Memory B cell (primary cell): ENCODE data around the gene TUFT1.

Source experiments
- ATAC-seq: fragments of 150-1000 bp; cut with Tn5 transposase; 2 replicates; pipeline ENCODE4 v1.10.0; 2021; ENCODE audit warnings: low read depth, mild to moderate bottlenecking, moderate library complexity
- DNase-seq, 2 donors: peaks; one replicate each; pipeline ENCODE4 v3.0.0; 2022; ENCODE audit warnings: low spot score in 2 of 2
- H3K27ac Mint-ChIP-seq: one replicate; pipeline ENCODE4 v1.8.0; 2022; ENCODE audit warnings: mild to moderate bottlenecking, moderate library complexity, mixed read lengths
- H3K27me3 Mint-ChIP-seq: one replicate; pipeline ENCODE4 v1.8.0; 2022; ENCODE audit warnings: mixed read lengths
- H3K36me3 Mint-ChIP-seq: one replicate; pipeline ENCODE4 v1.8.0; 2022; ENCODE audit warnings: mild to moderate bottlenecking, mixed read lengths
- H3K4me1 Mint-ChIP-seq: one replicate; pipeline ENCODE4 v1.8.0; 2022; ENCODE audit warnings: mixed read lengths
- H3K4me3 Mint-ChIP-seq: one replicate; pipeline ENCODE4 v1.8.0; 2022; ENCODE audit warnings: mild to moderate bottlenecking, moderate library complexity, mixed read lengths
- H3K9me3 Mint-ChIP-seq: one replicate; pipeline ENCODE4 v1.8.0; 2022; ENCODE audit warnings: mixed read lengths

TUFT1 gene

DNA sequence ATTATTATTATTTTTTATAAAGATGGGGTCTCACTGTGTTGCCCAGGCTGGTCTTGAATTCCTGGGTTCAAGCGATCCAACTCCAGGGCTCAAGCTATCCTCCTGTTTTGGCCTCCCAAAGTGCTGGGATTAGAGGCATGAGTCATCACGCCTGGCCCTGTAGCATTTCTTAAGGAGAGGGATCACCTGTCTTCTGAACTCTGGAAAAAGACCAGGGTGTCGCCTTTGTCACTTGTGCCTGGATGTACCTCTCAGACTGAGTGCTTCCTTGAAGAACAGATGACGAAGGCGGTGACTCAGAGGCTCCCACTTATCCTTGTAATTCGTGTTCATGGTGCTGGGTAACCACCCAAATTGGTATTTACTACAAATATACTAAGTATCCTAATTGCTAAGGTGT, 31.3 kb upstream of the TUFT1 start:
- no peak overlapping the region for H3K27ac Mint-ChIP-seq

DNA sequence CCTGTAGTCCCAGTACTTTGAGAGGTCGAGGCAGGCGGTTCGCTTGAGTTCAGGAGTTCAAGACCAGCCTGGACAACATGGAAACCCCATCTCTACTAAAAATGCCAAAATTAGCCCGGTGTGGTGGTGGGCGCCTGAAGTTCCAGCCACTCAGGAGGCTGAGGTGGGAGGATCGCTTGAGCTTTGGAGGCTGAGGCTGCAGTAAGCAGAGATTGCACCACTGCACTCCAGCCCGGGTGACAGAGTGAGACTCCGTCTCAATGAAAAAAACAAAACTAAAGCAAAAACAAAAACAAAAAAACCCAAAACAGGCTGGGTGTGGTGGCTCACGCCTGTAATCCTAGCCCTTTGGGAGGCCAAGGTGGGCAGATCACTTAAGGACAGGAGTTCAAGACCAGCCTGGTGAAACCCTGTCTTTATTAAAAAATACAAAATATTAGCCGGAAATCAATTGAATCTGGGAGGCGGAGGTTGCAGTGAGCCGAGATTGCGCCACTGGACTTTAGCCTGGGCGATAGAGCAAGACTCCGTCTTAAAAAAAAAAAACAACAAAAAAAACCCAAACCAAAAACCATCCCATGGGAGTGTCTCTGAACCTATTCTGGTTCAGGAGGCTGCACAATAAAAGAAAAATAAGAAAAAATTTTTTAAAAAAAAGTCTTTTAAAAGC, 30.6 kb upstream of the TUFT1 start:
- DNase-seq (no peak), ATAC-seq (no peak)
- Mint-ChIP-seq H3K9me3 (no peaks in the 10 kb centered on the region), H3K4me3 (no peak overlapping the region), H3K27ac (no peak overlapping the region), H3K4me1 (peaks cover 6% of the 10 kb centered on the region), H3K36me3 (no peaks in the 10 kb centered on the region), H3K27me3 (no peaks in the 10 kb centered on the region)

More for the DNA sequence above, 31.3 kb upstream of the TUFT1 start:
- Mint-ChIP-seq H3K4me1 (peaks cover 6% of the 10 kb centered on the region), H3K9me3 (no peaks in the 10 kb centered on the region), H3K4me3 (no peak overlapping the region), H3K36me3 (no peaks in the 10 kb centered on the region), H3K27me3 (no peaks in the 10 kb centered on the region)
- ATAC-seq (no peak), DNase-seq (no peak)

DNA sequence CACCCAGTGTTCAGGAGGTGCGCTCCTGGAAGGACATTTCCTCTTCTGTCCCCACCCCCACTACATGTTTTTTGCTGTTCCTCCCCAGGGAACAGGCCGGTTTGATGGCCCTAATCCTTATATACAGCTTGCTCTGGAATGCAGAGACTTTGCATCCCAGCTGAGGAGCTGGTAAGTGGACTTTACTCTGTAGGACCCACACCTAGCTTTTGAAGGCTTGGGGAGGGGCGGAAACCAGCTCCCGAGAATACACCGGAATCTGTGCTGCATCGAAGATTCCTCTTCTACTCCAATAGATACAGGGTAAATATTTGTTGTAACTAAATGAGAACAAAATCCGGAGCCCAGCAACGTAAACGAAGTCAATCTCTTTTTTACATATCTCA, 30.1 kb upstream of the TUFT1 start:
- DNase-seq: no peak
- no peak overlapping the region for H3K27ac Mint-ChIP-seq
- no peaks in the 10 kb centered on the region for H3K27me3 Mint-ChIP-seq
- no peaks in the 10 kb centered on the region for H3K9me3 Mint-ChIP-seq
- H3K4me1 Mint-ChIP-seq: peaks cover 6% of the 10 kb centered on the region
- no peaks in the 10 kb centered on the region for H3K36me3 Mint-ChIP-seq
- peak overlapping the region; percentile 92 for H3K4me3 Mint-ChIP-seq
- ATAC-seq: no peak

DNA sequence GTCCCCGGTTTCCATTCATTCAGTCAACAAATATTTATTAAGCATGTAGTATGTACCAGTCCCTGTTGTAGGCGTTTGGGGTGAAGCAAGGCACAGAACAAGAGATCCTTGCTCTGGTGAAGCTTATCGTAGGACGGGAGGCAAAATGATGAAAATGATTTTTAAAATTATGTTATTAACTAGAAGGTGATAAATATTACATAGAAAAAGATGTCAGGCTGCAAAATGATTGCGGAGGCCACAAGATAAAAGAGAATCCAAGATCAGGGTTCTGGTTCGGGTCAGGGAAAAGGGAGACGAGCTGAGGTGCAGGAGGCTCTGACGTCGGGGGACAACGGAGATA, 29.5 kb upstream of the TUFT1 start:
- Mint-ChIP-seq H3K4me1 (peaks cover 6% of the 10 kb centered on the region), H3K9me3 (no peaks in the 10 kb centered on the region), H3K27ac (no peak overlapping the region), H3K27me3 (no peaks in the 10 kb centered on the region), H3K36me3 (no peaks in the 10 kb centered on the region), H3K4me3 (peak overlapping the region; percentile 92)
- ATAC-seq: no peak
- no peak for DNase-seq

DNA sequence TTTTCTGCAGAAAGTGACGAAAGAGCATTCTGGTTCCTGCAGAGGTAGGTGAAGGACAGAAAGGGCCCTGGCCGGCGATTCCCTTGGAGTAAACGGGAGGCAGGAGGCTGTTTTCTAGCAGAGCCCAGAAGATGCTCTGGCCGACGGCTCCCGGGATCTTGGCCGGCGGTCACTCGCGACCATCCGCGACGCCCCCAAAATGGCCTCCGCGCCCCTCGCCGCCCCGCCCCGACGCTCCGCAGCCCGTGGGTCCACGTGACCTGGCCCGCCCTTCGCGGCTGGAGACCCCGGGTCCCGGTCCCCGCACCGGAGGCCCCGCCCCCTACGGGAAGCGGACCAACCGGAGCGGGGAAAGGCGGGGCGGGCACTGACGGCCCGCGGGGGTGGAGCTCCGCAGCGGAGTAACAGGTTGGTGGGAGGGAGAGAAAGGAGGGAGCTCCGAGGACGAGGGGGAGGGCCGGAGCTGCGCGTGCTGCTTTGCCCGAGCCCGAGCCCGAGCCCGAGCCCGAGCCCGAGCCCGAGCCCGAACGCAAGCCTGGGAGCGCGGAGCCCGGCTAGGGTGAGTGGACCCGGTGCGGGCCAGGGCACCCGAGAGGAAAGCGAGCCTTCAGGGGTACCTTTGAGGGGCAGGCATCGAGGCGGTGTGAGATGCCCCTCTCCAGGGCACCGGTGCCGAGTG, 29.0 kb upstream of the TUFT1 start, which contains the start of gene CGN:
Gene CGN, plus strand, starts transcription at position 431 of the 679 bp plus-strand sequence. CDS start 7,133 bp downstream, outside the sequence.
- ATAC-seq (peak; percentile 95), DNase-seq (peak; percentile 61)
- Mint-ChIP-seq H3K27me3 (no peaks in the 10 kb centered on the region), H3K27ac (no peak within 1 kb of the TSS), H3K9me3 (no peaks in the 10 kb centered on the region), H3K4me3 (peak within 1 kb of the TSS; percentile 92), H3K4me1 (peaks cover 6% of the 10 kb centered on the region), H3K36me3 (no peaks in the 10 kb centered on the region)

DNA sequence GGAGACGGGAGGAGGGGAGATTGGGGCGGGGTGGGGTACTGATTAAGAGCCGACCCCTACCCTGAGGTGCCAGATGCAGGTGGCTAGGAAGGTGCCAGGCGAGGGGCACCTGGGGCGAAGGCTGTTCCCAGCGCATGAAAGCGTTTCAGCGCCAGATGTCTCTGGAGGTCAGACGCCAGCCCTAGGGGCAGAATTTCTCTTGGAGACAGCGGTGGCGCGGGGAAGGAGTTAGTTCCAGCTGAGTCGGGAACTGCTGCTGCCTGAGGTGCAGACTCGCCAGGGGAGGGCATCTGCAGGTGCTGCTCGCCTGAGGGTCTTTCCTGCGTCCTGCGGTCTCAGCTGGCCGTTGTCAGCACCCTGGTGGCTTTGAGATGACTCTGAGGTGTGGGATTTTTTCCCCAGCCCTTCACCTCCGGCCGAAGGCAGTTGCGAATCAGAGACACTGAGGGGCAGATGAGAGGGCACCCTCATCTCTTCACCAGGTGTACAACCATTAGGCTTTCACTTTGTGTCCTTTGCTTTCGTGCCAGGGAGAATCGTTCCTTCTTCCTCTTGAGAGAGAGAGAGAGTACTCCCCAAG, 28.4 kb upstream of the TUFT1 start:
- H3K27me3 Mint-ChIP-seq: no peaks in the 10 kb centered on the region
- ATAC-seq (peak; percentile 23), DNase-seq (peak in 1 of 2 donors; percentile 23)
- H3K36me3 Mint-ChIP-seq: no peaks in the 10 kb centered on the region
- no peak overlapping the region for H3K27ac Mint-ChIP-seq
- no peaks in the 10 kb centered on the region for H3K9me3 Mint-ChIP-seq
- peaks cover 6% of the 10 kb centered on the region for H3K4me1 Mint-ChIP-seq
- peak overlapping the region; percentile 92 for H3K4me3 Mint-ChIP-seq

DNA sequence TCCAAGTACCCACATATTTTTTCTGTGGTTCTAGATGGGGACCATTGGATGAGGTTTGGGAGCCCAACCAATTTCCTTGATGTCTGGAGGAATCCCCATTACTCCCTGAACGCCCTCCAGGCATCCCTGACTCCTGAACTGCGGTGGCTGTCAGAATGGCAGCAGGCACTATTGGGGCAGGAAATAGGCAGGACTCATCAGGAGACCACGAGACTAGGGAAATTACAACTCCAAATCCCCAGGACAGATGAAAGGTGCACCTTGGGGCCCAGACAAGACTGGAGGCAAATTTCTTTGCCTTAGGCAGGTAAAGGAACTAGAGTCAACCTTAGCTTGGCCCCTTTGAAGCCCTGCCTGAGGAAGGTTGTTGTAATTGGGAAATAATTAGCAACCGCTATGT, 27.8 kb upstream of the TUFT1 start:
- DNase-seq (no peak), ATAC-seq (no peak)
- Mint-ChIP-seq H3K27me3 (no peaks in the 10 kb centered on the region), H3K4me3 (peak overlapping the region; percentile 25), H3K36me3 (no peaks in the 10 kb centered on the region), H3K27ac (no peak overlapping the region), H3K9me3 (no peaks in the 10 kb centered on the region), H3K4me1 (peaks cover 6% of the 10 kb centered on the region)

DNA sequence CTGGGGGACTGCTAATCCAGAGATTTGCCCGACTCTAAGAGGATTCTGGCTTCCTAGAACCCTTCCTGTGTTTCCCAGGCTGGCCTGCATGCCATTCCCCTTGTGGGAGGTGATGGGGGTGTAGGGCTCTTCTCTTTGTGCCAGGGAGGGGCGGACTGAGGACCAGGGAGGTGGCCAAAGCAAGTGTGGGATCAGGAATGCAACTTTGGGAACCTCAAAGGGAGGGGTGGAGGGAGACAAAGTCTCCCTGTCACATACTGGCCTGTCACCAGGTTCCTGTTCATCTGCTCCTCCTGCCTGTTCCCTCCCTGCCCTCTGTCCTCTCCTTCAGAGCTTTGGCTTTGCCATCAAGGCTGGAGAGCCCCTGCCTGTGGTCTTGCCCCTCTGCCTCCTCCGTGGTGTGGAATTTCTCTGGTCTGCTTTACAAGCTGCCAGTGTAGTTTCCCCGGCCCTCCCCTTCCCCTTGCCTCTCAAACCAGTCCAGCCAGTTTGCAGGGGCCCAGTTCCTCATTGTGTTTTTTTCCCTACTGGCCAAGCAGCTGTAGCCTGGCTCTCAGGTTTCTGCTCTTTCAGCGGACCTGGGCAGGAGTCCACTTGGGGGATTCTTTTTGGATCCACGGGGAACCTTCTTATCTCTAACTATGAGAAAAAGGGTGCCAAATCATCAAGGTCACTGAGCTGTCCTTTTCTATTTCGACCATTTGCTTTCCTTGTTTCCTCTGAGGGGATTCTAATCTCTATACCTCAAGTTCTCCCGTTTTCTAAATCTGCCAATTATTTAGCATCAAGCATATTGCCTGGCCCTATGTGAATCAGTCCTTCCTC, 27.1 kb upstream of the TUFT1 start:
- DNase-seq (no peak), ATAC-seq (no peak)
- Mint-ChIP-seq H3K27ac (no peak overlapping the region), H3K4me3 (no peak overlapping the region), H3K36me3 (no peaks in the 10 kb centered on the region), H3K27me3 (no peaks in the 10 kb centered on the region), H3K9me3 (no peaks in the 10 kb centered on the region), H3K4me1 (peaks cover 6% of the 10 kb centered on the region)

DNA sequence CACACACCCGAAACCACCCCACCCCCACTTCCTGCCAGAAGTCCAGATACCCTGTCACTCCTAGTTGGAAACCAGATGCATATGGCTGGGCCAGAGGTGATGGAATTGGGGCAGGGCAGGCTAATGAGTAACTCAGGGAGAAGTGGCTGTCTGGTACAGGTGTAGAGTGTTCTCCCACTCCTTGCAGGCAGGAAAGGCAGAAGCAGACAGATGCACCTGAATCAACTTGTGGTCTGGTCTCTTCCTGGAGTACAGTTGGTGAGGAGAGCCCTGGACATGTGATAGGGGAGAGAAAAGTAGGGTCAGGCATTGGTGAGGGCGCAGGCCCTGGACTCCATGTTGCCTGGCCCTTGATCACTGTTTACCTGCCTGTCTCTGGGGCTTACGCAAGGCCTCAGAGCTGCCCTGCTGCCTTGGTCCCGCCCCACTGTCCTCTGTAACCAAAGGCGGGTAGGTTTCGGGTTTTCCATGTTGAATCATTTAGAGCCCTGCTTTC, 26.4 kb upstream of the TUFT1 start:
- H3K4me1 Mint-ChIP-seq: peaks cover 6% of the 10 kb centered on the region
- no peaks in the 10 kb centered on the region for H3K9me3 Mint-ChIP-seq
- no peak overlapping the region for H3K27ac Mint-ChIP-seq
- peaks cover 2% of the 10 kb centered on the region for H3K27me3 Mint-ChIP-seq
- no peak for ATAC-seq
- DNase-seq: no peak
- no peaks in the 10 kb centered on the region for H3K36me3 Mint-ChIP-seq
- H3K4me3 Mint-ChIP-seq: no peak overlapping the region

DNA sequence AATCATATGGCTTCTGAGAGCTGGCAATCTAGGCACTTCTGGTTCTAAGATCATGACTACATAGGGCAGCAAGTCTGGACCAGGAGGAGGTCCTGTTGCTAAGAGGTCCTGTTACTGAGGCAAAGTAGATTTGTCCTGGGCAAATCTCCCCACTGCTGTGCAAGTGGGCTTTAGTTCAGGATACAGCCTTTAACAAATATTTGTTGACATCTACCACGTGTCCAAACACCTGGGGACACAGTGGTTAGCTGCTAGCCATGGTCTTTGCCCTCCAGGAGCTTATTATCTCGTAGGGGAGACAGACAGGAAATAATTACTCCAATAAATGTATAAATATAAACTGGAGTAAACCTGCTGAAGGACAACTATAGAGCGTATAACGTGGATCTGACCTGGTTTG, 25.7 kb upstream of the TUFT1 start:
- Mint-ChIP-seq H3K27me3 (peaks cover 2% of the 10 kb centered on the region), H3K4me1 (peaks cover 6% of the 10 kb centered on the region), H3K36me3 (no peaks in the 10 kb centered on the region), H3K9me3 (no peaks in the 10 kb centered on the region), H3K27ac (no peak overlapping the region), H3K4me3 (no peak overlapping the region)
- ATAC-seq (no peak), DNase-seq (no peak)

DNA sequence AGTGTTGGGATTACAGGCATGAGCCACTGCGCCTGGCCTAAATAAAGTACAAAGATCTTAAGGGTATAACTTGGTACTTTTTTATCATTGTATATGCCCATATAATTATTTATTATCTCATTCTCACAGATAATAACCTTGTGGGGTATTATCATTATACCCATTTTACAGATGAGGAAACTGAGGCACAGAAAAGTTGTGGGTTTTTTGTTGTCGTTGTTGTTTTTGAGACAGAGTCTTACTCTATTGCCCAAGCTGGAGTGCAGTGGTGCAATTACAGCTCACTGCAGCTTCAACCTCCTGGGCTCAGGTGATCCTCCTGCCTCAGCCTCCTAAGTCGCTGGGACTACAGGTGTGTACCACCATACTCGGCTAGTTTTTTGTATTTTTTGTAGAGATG, 24.8 kb upstream of the TUFT1 start:
- no peak overlapping the region for H3K27ac Mint-ChIP-seq
- H3K36me3 Mint-ChIP-seq: no peaks in the 10 kb centered on the region
- no peak for DNase-seq
- peaks cover 6% of the 10 kb centered on the region for H3K4me1 Mint-ChIP-seq
- H3K9me3 Mint-ChIP-seq: no peaks in the 10 kb centered on the region
- H3K27me3 Mint-ChIP-seq: peaks cover 2% of the 10 kb centered on the region
- no peak overlapping the region for H3K4me3 Mint-ChIP-seq
- no peak for ATAC-seq

DNA sequence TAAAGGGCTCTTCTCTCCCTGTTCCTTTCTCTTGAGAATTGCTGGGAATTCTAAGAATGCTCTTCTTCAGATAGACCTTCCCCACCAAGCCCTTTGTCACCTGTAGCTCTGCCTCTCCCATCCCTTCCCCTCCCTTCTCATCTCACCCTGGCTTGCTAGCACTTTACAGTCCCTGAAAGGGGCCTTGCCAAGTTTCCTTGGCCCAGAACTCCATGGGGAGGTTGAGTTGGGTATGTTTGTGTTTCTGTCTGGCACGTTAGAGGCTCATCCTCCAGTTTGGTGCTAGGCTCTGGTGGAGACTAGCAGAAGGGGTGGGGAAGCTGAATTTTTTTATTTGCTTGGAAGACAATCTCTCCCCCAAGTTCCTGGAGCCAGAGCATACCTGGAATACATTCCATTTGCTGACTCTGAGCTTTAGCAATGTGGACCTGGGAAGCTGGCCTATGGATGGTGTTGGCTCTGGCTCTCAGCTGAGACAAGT, 24.0 kb upstream of the TUFT1 start:
- H3K9me3 Mint-ChIP-seq: no peaks in the 10 kb centered on the region
- H3K4me1 Mint-ChIP-seq: peaks cover 6% of the 10 kb centered on the region
- no peaks in the 10 kb centered on the region for H3K36me3 Mint-ChIP-seq
- H3K27me3 Mint-ChIP-seq: peaks cover 2% of the 10 kb centered on the region
- ATAC-seq: no peak
- no peak overlapping the region for H3K27ac Mint-ChIP-seq
- no peak for DNase-seq
- no peak overlapping the region for H3K4me3 Mint-ChIP-seq

DNA sequence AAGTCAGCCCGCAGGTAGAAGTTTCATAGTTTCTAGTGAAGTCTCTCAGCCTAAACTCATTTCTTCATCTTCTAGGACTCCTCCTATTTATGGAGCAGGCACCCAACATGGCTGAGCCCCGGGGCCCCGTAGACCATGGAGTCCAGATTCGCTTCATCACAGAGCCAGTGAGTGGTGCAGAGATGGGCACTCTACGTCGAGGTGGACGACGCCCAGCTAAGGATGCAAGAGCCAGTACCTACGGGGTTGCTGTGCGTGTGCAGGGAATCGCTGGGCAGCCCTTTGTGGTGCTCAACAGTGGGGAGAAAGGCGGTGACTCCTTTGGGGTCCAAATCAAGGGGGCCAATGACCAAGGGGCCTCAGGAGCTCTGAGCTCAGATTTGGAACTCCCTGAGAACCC, 21.7 kb upstream of the TUFT1 start:
- ATAC-seq (no peak), DNase-seq (no peak)
- no peak overlapping the region for H3K27ac Mint-ChIP-seq
- H3K9me3 Mint-ChIP-seq: no peaks in the 10 kb centered on the region
- no peak overlapping the region for H3K4me3 Mint-ChIP-seq
- H3K27me3 Mint-ChIP-seq: peaks cover 2% of the 10 kb centered on the region
- no peaks in the 10 kb centered on the region for H3K36me3 Mint-ChIP-seq
- H3K4me1 Mint-ChIP-seq: peaks cover 3% of the 10 kb centered on the region

DNA sequence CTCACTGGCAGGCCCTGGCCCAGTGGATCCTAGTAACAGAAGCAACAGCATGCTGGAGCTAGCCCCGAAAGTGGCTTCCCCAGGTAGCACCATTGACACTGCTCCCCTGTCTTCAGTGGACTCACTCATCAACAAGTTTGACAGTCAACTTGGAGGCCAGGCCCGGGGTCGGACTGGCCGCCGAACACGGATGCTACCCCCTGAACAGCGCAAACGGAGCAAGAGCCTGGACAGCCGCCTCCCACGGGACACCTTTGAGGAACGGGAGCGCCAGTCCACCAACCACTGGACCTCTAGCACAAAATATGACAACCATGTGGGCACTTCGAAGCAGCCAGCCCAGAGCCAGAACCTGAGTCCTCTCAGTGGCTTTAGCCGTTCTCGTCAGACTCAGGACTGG, 21.2 kb upstream of the TUFT1 start:
- peaks cover 3% of the 10 kb centered on the region for H3K27me3 Mint-ChIP-seq
- H3K27ac Mint-ChIP-seq: no peak overlapping the region
- DNase-seq: no peak
- H3K9me3 Mint-ChIP-seq: no peaks in the 10 kb centered on the region
- no peaks in the 10 kb centered on the region for H3K4me1 Mint-ChIP-seq
- no peak for ATAC-seq
- no peaks in the 10 kb centered on the region for H3K36me3 Mint-ChIP-seq
- no peak overlapping the region for H3K4me3 Mint-ChIP-seq
